GM23338 (cell line): ENCODE results near the gene ICAM2. TPM values are rescaled to one million over a fixed set of nuclear protein-coding genes. Genes with fewer than 3 reads are reported as not detected.

Experiments used
- ATAC-seq: fragments of 200-7000 bp; cut with Tn5 transposase; 3 replicates; pipeline ENCODE4 v1.9.1; 2020
- DNase-seq: peaks from one replicate; pipeline ENCODE4 v3.0.0-alpha.2; 2015; ENCODE audit warnings: low spot score
- H2AFZ ChIP-seq: fragments of 200-600 bp; sonication (generic); 2 replicates; pipeline ENCODE4 v1.8.0; 2016; ENCODE audit warnings: antibody characterized with exemption, mild to moderate bottlenecking, moderate library complexity
- H3F3A ChIP-seq: fragments of 200-600 bp; sonication (generic); replicated peaks from 2 replicates; pipeline ENCODE4 v1.8.0; 2017; ENCODE audit warnings: antibody characterized with exemption, mixed run types, low read depth
- H3K27ac ChIP-seq: fragments of 200-600 bp; sonication (generic); 2 replicates; pipeline ENCODE4 v1.6.1; 2016; ENCODE audit warnings: low read depth
- H3K27me3 ChIP-seq: fragments of 200-600 bp; sonication (generic); 2 replicates; pipeline ENCODE4 v1.8.0; 2016; ENCODE audit warnings: mild to moderate bottlenecking, mixed run types, moderate library complexity; ENCODE audit not compliant: insufficient read depth
- H3K36me3 ChIP-seq: fragments of 200-600 bp; sonication (generic); 2 replicates; pipeline ENCODE4 v1.8.0; 2016; ENCODE audit warnings: mild to moderate bottlenecking; ENCODE audit not compliant: insufficient read depth
- H3K4me1 ChIP-seq: fragments of 200-600 bp; sonication (generic); 2 replicates; pipeline ENCODE4 v1.8.0; 2016; ENCODE audit warnings: mild to moderate bottlenecking, moderate library complexity; ENCODE audit not compliant: insufficient read depth
- H3K4me2 ChIP-seq: fragments of 200-600 bp; sonication (generic); 2 replicates; pipeline ENCODE4 v1.7.1; 2017; ENCODE audit warnings: mixed run types
- H3K4me3 ChIP-seq: fragments of 200-600 bp; sonication (generic); 2 replicates; pipeline ENCODE4 v1.6.1; 2016; ENCODE audit warnings: mixed run types
- H3K79me2 ChIP-seq: fragments of 200-600 bp; sonication (generic); replicated peaks from 2 replicates; pipeline ENCODE4 v1.8.0; 2017; ENCODE audit warnings: mild to moderate bottlenecking; ENCODE audit not compliant: insufficient read depth
- H3K9me2 ChIP-seq: fragments of 200-600 bp; sonication (generic); 2 replicates; pipeline ENCODE4 v1.8.0; 2017; ENCODE audit not compliant: insufficient read depth
- H4K20me1 ChIP-seq: fragments of 200-600 bp; sonication (generic); replicated peaks from 2 replicates; pipeline ENCODE4 v1.8.0; 2017; ENCODE audit warnings: mild to moderate bottlenecking; ENCODE audit not compliant: insufficient read depth
- H3K27ac Mint-ChIP-seq: 2 replicates; pipeline ENCODE4 v1.8.0; 2020; ENCODE audit warnings: inconsistent platforms, mild to moderate bottlenecking, moderate library complexity, mixed read lengths
- H3K27me3 Mint-ChIP-seq: 3 replicates; pipeline ENCODE4 v1.8.0; 2022; ENCODE audit warnings: low read depth, mild to moderate bottlenecking, moderate library complexity, mixed read lengths, inconsistent platforms; ENCODE audit not compliant: insufficient read depth, poor library complexity
- H3K36me3 Mint-ChIP-seq: 3 replicates; pipeline ENCODE4 v1.8.0; 2021; ENCODE audit warnings: low read depth, mild to moderate bottlenecking, inconsistent platforms, moderate library complexity, mixed read lengths
- H3K4me1 Mint-ChIP-seq: 3 replicates; pipeline ENCODE4 v1.8.0; 2020; ENCODE audit warnings: mild to moderate bottlenecking, inconsistent platforms, mixed read lengths
- H3K4me3 Mint-ChIP-seq: 3 replicates; pipeline ENCODE4 v1.8.0; 2021; ENCODE audit warnings: moderate library complexity, mild to moderate bottlenecking, inconsistent platforms, mixed read lengths
- H3K9me3 Mint-ChIP-seq: 3 replicates; pipeline ENCODE4 v1.8.0; 2020; ENCODE audit warnings: moderate library complexity, mild to moderate bottlenecking, inconsistent platforms, mixed read lengths
- CREB1 ChIP-seq: fragments of 250-450 bp; sonication (Bioruptor Pico); IDR thresholded peaks from 2 replicates; pipeline ENCODE4 v1.5.0; 2020; ENCODE audit warnings: low read depth, mild to moderate bottlenecking, moderate library complexity
- EZH2 ChIP-seq: fragments of 200-600 bp; sonication (generic); IDR thresholded peaks from one replicate; pipeline ENCODE4 v1.8.0; 2017; ENCODE audit warnings: antibody characterized with exemption, mild to moderate bottlenecking, low read depth; ENCODE audit not compliant: unreplicated experiment
- EZH2phosphoT487 ChIP-seq: fragments of 200-600 bp; sonication (generic); IDR thresholded peaks from one replicate; pipeline ENCODE4 v1.8.1; 2018; ENCODE audit warnings: antibody characterized with exemption; ENCODE audit not compliant: unreplicated experiment
- JUNB ChIP-seq: IDR thresholded peaks from one replicate; pipeline ENCODE4 v1.6.1; 2016; ENCODE audit warnings: antibody characterized with exemption; ENCODE audit not compliant: unreplicated experiment
- NANOG ChIP-seq: IDR thresholded peaks from 2 replicates; pipeline ENCODE4 v1.6.1; 2016; ENCODE audit warnings: antibody characterized with exemption, borderline replicate concordance
- POLR2AphosphoS5 ChIP-seq: IDR thresholded peaks from 2 replicates; pipeline ENCODE4 v1.6.1; 2016; ENCODE audit warnings: antibody characterized with exemption, low read depth
- STAT1 ChIP-seq: IDR thresholded peaks from one replicate; pipeline ENCODE4 v1.6.1; 2016; ENCODE audit warnings: antibody characterized with exemption; ENCODE audit not compliant: unreplicated experiment
- ZNF114 ChIP-seq: fragments of 250-450 bp; sonication (Bioruptor Pico); IDR thresholded peaks from 2 replicates; pipeline ENCODE4 v1.5.0; 2020; ENCODE audit warnings: mild to moderate bottlenecking, moderate library complexity
- ZNF331 ChIP-seq: fragments of 250-450 bp; sonication (Bioruptor Pico); IDR thresholded peaks from 2 replicates; pipeline ENCODE4 v1.5.0; 2020; ENCODE audit warnings: low read depth, mild to moderate bottlenecking, moderate library complexity
- polyA plus RNA-seq: library from polyadenylated mRNA; unstranded; fragments of >200 nt; fragmentation: Nextera tagmentation; extraction: Ambion mirVana; gene quantifications from 2 replicates; pipeline ENCODE4 v1.2.1, GENCODE V29; 2016
- total RNA-seq: library from RNA; depleted of rRNA; stranded (reverse); fragments of >200 nt; shearing (Covaris generic); gene quantifications from 2 replicates; pipeline ENCODE4 v1.2.3, GENCODE V29; 2014
- TF ChIP-seq, protein P1 (sequence below), 2 experiments: fragments of 200-600 bp in 1 of 2; sonication (generic) in 1 of 2; conservative IDR thresholded peaks; 2 replicates each; pipeline versions ENCODE4 v1.5.1 to v1.6.1; 2016 to 2017; ENCODE audit warnings: antibody characterized with exemption in 2 of 2, low read depth in 2 of 2, mild to moderate bottlenecking in 2 of 2, moderate library complexity in 1 of 2
- TF ChIP-seq, protein P2 (sequence below): IDR thresholded peaks from one replicate; pipeline ENCODE4 v1.6.1; 2018; ENCODE audit warnings: antibody characterized with exemption; ENCODE audit not compliant: unreplicated experiment
- TF ChIP-seq, protein P3 (sequence below): IDR thresholded peaks from 2 replicates; pipeline ENCODE4 v1.6.1; 2016; ENCODE audit warnings: antibody characterized with exemption
- TF ChIP-seq, protein P4 (sequence below): fragments of 250-450 bp; sonication (Bioruptor Pico); IDR thresholded peaks from 2 replicates; pipeline ENCODE4 v1.5.0; 2020; ENCODE audit warnings: mild to moderate bottlenecking, moderate library complexity

The ICAM2 gene
- total and polyA plus RNA-seq, 2 experiments from 2014 or later: 0.31 to 0.86 TPM

DNA sequence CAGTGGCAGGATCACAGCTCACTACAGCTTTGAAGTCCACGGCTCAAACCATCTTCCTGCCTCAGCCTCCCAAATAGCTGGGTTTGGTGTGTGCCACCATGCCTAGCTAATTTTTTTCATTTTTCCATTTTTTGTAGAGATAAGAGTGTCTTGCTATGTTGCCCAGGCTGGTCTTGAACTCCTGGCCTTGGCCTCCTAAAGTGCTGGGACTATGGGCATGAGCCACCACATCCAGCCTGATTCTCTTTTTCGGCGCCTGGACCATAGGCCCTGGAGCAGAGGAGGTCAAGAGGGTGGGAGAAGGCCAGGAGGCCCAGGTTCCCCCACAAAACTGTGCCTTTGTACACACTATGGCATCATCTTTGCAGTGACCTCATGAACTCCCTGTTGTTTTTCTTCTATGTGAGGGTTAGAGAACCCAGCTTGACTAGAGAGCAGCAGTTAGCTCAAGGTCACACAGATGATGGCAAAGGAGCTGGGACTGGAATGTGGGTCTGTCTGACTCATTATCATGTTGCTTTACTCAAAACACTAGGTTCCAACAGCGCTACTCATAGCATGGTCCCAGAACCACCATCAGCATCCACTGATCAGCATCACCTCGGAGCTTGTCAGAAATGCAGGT is 64.0 kb downstream of the ICAM2 start:
- no peaks in the 10 kb centered on the region for H3K36me3 ChIP-seq
- no peaks in the 10 kb centered on the region for H3F3A ChIP-seq
- H3K4me1 Mint-ChIP-seq: peaks cover 12% of the 10 kb centered on the region
- no peak overlapping the region for H3K27ac ChIP-seq
- H3K4me3 Mint-ChIP-seq: no peak overlapping the region
- peaks cover 10% of the 10 kb centered on the region; the same call in 1 of the 2 replicates for H3K4me1 ChIP-seq
- TF ChIP-seq ZNF114: no peak
- no peak for TF ChIP-seq STAT1
- TF ChIP-seq EZH2phosphoT487: no peak
- TF ChIP-seq CREB1 (CRISPR knock-in tag): no peak
- no peak for TF ChIP-seq ZNF331
- no peak for TF ChIP-seq EZH2
- no peak for TF ChIP-seq POLR2AphosphoS5
- TF ChIP-seq, protein P1, sequence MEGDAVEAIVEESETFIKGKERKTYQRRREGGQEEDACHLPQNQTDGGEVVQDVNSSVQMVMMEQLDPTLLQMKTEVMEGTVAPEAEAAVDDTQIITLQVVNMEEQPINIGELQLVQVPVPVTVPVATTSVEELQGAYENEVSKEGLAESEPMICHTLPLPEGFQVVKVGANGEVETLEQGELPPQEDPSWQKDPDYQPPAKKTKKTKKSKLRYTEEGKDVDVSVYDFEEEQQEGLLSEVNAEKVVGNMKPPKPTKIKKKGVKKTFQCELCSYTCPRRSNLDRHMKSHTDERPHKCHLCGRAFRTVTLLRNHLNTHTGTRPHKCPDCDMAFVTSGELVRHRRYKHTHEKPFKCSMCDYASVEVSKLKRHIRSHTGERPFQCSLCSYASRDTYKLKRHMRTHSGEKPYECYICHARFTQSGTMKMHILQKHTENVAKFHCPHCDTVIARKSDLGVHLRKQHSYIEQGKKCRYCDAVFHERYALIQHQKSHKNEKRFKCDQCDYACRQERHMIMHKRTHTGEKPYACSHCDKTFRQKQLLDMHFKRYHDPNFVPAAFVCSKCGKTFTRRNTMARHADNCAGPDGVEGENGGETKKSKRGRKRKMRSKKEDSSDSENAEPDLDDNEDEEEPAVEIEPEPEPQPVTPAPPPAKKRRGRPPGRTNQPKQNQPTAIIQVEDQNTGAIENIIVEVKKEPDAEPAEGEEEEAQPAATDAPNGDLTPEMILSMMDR (conservative IDR thresholded peaks at IDR 0.05; ENCODE audit: low read depth in 2 of 2): no peak
- TF ChIP-seq NANOG: no peak
- TF ChIP-seq, protein P2, sequence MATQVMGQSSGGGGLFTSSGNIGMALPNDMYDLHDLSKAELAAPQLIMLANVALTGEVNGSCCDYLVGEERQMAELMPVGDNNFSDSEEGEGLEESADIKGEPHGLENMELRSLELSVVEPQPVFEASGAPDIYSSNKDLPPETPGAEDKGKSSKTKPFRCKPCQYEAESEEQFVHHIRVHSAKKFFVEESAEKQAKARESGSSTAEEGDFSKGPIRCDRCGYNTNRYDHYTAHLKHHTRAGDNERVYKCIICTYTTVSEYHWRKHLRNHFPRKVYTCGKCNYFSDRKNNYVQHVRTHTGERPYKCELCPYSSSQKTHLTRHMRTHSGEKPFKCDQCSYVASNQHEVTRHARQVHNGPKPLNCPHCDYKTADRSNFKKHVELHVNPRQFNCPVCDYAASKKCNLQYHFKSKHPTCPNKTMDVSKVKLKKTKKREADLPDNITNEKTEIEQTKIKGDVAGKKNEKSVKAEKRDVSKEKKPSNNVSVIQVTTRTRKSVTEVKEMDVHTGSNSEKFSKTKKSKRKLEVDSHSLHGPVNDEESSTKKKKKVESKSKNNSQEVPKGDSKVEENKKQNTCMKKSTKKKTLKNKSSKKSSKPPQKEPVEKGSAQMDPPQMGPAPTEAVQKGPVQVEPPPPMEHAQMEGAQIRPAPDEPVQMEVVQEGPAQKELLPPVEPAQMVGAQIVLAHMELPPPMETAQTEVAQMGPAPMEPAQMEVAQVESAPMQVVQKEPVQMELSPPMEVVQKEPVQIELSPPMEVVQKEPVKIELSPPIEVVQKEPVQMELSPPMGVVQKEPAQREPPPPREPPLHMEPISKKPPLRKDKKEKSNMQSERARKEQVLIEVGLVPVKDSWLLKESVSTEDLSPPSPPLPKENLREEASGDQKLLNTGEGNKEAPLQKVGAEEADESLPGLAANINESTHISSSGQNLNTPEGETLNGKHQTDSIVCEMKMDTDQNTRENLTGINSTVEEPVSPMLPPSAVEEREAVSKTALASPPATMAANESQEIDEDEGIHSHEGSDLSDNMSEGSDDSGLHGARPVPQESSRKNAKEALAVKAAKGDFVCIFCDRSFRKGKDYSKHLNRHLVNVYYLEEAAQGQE: no peak
- TF ChIP-seq JUNB: no peak
- TF ChIP-seq, protein P3, sequence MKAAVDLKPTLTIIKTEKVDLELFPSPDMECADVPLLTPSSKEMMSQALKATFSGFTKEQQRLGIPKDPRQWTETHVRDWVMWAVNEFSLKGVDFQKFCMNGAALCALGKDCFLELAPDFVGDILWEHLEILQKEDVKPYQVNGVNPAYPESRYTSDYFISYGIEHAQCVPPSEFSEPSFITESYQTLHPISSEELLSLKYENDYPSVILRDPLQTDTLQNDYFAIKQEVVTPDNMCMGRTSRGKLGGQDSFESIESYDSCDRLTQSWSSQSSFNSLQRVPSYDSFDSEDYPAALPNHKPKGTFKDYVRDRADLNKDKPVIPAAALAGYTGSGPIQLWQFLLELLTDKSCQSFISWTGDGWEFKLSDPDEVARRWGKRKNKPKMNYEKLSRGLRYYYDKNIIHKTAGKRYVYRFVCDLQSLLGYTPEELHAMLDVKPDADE: no peak
- TF ChIP-seq, protein P4, sequence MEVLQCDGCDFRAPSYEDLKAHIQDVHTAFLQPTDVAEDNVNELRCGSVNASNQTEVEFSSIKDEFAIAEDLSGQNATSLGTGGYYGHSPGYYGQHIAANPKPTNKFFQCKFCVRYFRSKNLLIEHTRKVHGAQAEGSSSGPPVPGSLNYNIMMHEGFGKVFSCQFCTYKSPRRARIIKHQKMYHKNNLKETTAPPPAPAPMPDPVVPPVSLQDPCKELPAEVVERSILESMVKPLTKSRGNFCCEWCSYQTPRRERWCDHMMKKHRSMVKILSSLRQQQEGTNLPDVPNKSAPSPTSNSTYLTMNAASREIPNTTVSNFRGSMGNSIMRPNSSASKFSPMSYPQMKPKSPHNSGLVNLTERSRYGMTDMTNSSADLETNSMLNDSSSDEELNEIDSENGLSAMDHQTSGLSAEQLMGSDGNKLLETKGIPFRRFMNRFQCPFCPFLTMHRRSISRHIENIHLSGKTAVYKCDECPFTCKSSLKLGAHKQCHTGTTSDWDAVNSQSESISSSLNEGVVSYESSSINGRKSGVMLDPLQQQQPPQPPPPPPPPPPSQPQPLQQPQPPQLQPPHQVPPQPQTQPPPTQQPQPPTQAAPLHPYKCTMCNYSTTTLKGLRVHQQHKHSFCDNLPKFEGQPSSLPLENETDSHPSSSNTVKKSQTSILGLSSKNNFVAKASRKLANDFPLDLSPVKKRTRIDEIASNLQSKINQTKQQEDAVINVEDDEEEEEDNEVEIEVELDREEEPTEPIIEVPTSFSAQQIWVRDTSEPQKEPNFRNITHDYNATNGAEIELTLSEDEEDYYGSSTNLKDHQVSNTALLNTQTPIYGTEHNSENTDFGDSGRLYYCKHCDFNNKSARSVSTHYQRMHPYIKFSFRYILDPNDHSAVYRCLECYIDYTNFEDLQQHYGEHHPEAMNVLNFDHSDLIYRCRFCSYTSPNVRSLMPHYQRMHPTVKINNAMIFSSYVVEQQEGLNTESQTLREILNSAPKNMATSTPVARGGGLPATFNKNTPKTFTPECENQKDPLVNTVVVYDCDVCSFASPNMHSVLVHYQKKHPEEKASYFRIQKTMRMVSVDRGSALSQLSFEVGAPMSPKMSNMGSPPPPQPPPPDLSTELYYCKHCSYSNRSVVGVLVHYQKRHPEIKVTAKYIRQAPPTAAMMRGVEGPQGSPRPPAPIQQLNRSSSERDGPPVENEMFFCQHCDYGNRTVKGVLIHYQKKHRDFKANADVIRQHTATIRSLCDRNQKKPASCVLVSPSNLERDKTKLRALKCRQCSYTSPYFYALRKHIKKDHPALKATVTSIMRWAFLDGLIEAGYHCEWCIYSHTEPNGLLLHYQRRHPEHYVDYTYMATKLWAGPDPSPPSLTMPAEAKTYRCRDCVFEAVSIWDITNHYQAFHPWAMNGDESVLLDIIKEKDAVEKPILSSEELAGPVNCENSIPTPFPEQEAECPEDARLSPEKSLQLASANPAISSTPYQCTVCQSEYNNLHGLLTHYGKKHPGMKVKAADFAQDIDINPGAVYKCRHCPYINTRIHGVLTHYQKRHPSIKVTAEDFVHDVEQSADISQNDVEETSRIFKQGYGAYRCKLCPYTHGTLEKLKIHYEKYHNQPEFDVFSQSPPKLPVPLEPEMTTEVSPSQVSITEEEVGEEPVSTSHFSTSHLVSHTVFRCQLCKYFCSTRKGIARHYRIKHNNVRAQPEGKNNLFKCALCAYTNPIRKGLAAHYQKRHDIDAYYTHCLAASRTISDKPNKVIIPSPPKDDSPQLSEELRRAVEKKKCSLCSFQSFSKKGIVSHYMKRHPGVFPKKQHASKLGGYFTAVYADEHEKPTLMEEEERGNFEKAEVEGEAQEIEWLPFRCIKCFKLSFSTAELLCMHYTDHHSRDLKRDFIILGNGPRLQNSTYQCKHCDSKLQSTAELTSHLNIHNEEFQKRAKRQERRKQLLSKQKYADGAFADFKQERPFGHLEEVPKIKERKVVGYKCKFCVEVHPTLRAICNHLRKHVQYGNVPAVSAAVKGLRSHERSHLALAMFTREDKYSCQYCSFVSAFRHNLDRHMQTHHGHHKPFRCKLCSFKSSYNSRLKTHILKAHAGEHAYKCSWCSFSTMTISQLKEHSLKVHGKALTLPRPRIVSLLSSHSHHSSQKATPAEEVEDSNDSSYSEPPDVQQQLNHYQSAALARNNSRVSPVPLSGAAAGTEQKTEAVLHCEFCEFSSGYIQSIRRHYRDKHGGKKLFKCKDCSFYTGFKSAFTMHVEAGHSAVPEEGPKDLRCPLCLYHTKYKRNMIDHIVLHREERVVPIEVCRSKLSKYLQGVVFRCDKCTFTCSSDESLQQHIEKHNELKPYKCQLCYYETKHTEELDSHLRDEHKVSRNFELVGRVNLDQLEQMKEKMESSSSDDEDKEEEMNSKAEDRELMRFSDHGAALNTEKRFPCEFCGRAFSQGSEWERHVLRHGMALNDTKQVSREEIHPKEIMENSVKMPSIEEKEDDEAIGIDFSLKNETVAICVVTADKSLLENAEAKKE (CRISPR knock-in tag): no peak
- H3K9me2 ChIP-seq: no peaks in the 10 kb centered on the region
- H3K36me3 Mint-ChIP-seq: peaks cover 13% of the 10 kb centered on the region; the same call in 2 of the 3 replicates
- no peak overlapping the region for H3K4me2 ChIP-seq
- H2AFZ ChIP-seq: no peak overlapping the region
- H4K20me1 ChIP-seq: no peaks in the 10 kb centered on the region
- no peaks in the 10 kb centered on the region; the same call in 2 of the 3 replicates for H3K9me3 Mint-ChIP-seq
- H3K27ac Mint-ChIP-seq: no peak overlapping the region
- peaks cover 9% of the 10 kb centered on the region for H3K27me3 Mint-ChIP-seq
- DNase-seq (no peak), ATAC-seq (no peak)
- no peaks in the 10 kb centered on the region for H3K79me2 ChIP-seq
- no peaks in the 10 kb centered on the region for H3K27me3 ChIP-seq
- H3K4me3 ChIP-seq: no peak overlapping the region
